ENCODE results near the gene KIRREL3. TPM values are rescaled to one million over a fixed set of nuclear protein-coding genes. Genes with fewer than 3 reads are reported as not detected.

The KIRREL3 gene
- total RNA-seq, 1 donor from 2014 or later, result not detected

DNA sequence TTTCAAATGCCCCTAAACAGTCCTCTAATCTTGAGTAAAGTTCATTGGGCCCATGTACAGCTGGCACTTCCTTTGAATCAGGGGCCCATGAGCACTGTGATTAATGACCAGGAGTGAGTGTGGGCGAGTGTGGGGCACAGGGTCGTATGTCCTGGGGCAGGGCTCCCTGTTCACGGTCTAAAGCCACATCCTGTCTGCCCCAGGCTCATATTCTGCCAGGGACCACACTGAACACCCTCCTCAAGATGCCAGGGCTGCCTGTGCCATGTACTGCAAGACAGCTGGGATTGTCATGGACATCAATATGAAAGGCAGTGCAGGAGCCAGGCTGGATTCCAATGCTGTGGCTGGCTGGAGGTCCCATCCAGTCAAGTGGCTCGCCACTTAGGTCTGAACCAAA lies 130.5 kb downstream of the KIRREL3 start:
- H3K4me1 ChIP-seq, result no peaks in the 10 kb centered on the region
- no peak for ATAC-seq
- DNase-seq, result no peak
- H3K36me3 ChIP-seq, result no peaks in the 10 kb centered on the region
- intact Hi-C loops (cut with DNase I), result no loop called here
- no peaks in the 10 kb centered on the region for H3K27me3 ChIP-seq
- H3K9me3 ChIP-seq, result no peaks in the 10 kb centered on the region
- H3K27ac ChIP-seq, result no peak overlapping the region
- TF ChIP-seq CTCF (IDR thresholded peaks at IDR 0.05), result no peak
- no peak overlapping the region for H3K4me3 ChIP-seq

GRCh38 chr11:126868741-126869140 lies 131.8 kb downstream of the KIRREL3 start:
- H3K4me3 ChIP-seq, result no peak overlapping the region
- H3K27ac ChIP-seq, result no peak overlapping the region
- no peaks in the 10 kb centered on the region for H3K4me1 ChIP-seq
- DNase-seq, result no peak
- no peak for ATAC-seq
- H3K9me3 ChIP-seq, result no peaks in the 10 kb centered on the region
- H3K27me3 ChIP-seq, result no peaks in the 10 kb centered on the region
- intact Hi-C loops (cut with DNase I), result no loop called here
- TF ChIP-seq CTCF (IDR thresholded peaks at IDR 0.05), result no peak
- no peaks in the 10 kb centered on the region for H3K36me3 ChIP-seq

DNA sequence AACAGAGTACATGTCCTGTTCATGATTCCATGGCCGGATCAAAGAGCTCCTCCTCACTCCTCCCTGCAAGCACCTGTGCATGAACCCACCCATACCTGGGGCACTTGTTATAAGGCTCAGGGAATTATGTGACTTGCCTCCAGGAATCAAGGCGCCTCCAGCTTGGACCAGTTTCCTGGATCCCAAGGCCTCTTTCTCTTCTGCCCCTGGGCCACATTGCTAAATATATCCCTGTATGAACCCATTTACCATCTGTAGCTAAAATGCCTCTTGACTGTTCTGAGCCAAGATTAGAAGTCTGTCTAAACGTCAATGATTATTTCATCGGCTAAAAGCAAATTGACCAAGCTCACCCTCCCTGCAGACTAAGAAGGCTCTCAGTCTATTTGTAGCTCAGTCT lies 135.6 kb downstream of the KIRREL3 start:
- DNase-seq (no peak), ATAC-seq (no peak)

GRCh38 chr11:126863294-126863997 lies 137.1 kb downstream of the KIRREL3 start:
- ATAC-seq, result no peak
- Histone ChIP-seq H3K9me3 (no peaks in the 10 kb centered on the region), H3K4me3 (no peak overlapping the region), H3K27ac (no peak overlapping the region), H3K4me1 (no peaks in the 10 kb centered on the region), H3K27me3 (no peaks in the 10 kb centered on the region), H3K36me3 (no peaks in the 10 kb centered on the region)
- no peak for DNase-seq
- intact Hi-C loops (cut with DNase I), result no loop called here
- no peak for TF ChIP-seq CTCF (IDR thresholded peaks at IDR 0.05)

More for the DNA sequence above, 135.6 kb downstream of the KIRREL3 start:
- Histone ChIP-seq H3K36me3 (no peaks in the 10 kb centered on the region), H3K9me3 (no peaks in the 10 kb centered on the region), H3K4me3 (no peak overlapping the region), H3K27ac (no peak overlapping the region), H3K4me1 (no peaks in the 10 kb centered on the region), H3K27me3 (no peaks in the 10 kb centered on the region)
- intact Hi-C loops (cut with DNase I), result no loop called here
- no peak for TF ChIP-seq CTCF (IDR thresholded peaks at IDR 0.05)

GRCh38 chr11:126862664-126863243 lies 137.8 kb downstream of the KIRREL3 start:
- Histone ChIP-seq H3K27me3 (no peaks in the 10 kb centered on the region), H3K4me3 (no peak overlapping the region), H3K9me3 (no peaks in the 10 kb centered on the region), H3K27ac (no peak overlapping the region), H3K4me1 (no peaks in the 10 kb centered on the region), H3K36me3 (no peaks in the 10 kb centered on the region)
- intact Hi-C loops (cut with DNase I), result no loop called here
- no peak for ATAC-seq
- DNase-seq, result no peak
- no peak for TF ChIP-seq CTCF (IDR thresholded peaks at IDR 0.05)
